Measurements from ENCODE around the gene C19orf25.
"Not testable (repeated sequence)": the region's sequence is repeated elsewhere in the genome, so short reads cannot be mapped to it uniquely, and the experiment has no call there.

The C19orf25 gene

GRCh38 chr19:1512671-1513498, 33.9 kb upstream of the C19orf25 start, which contains the start of gene ADAMTSL5:
Gene ADAMTSL5, minus strand, starts transcription at chr19:1513019. Its CDS starts 2,076 bp downstream, at chr19:1510943.
- peak in 1 of 2 donors; percentile 16 for DNase-seq (ENCODE audit: low read depth in 2 of 2, low spot score in 1 of 2)

GRCh38 chr19:1511318-1512317, 32.6 kb upstream of the C19orf25 start:
- no peak for DNase-seq (ENCODE audit: low read depth in 2 of 2, low spot score in 1 of 2)

- DNase-seq (ENCODE audit: low read depth in 2 of 2, low spot score in 1 of 2): no peak
Observed at GRCh38 chr19:1510807-1511206, 31.8 kb upstream of the C19orf25 start.

GRCh38 chr19:1510442-1510806, 31.4 kb upstream of the C19orf25 start:
- DNase-seq (ENCODE audit: low read depth in 2 of 2, low spot score in 1 of 2): no peak

GRCh38 chr19:1509602-1510441, 30.8 kb upstream of the C19orf25 start:
- no peak for DNase-seq (ENCODE audit: low read depth in 2 of 2, low spot score in 1 of 2)

- DNase-seq (ENCODE audit: low read depth in 2 of 2, low spot score in 1 of 2): no peak
Observed at GRCh38 chr19:1508507-1508856, 29.5 kb upstream of the C19orf25 start.

- DNase-seq (ENCODE audit: low read depth in 2 of 2, low spot score in 1 of 2): peak; percentile 66 to 81
Observed at GRCh38 chr19:1507763-1508506, 28.9 kb upstream of the C19orf25 start.

- no peak for DNase-seq (ENCODE audit: low read depth in 2 of 2, low spot score in 1 of 2)
Observed at GRCh38 chr19:1507192-1507660, 28.2 kb upstream of the C19orf25 start.

GRCh38 chr19:1505991-1506881, 27.2 kb upstream of the C19orf25 start:
- no peak for DNase-seq (ENCODE audit: low read depth in 2 of 2, low spot score in 1 of 2)

GRCh38 chr19:1505012-1505411, 26.0 kb upstream of the C19orf25 start:
- no peak for DNase-seq (ENCODE audit: low read depth in 2 of 2, low spot score in 1 of 2)

- DNase-seq (ENCODE audit: low read depth in 2 of 2, low spot score in 1 of 2): no peak
Observed at GRCh38 chr19:1503925-1504773, 25.1 kb upstream of the C19orf25 start.

- DNase-seq (ENCODE audit: low read depth in 2 of 2, low spot score in 1 of 2): peak in 1 of 2 donors; percentile 34
Observed at GRCh38 chr19:1503089-1503924, 24.3 kb upstream of the C19orf25 start.

GRCh38 chr19:1502433-1503088, 23.5 kb upstream of the C19orf25 start:
- DNase-seq (ENCODE audit: low read depth in 2 of 2, low spot score in 1 of 2): no peak

GRCh38 chr19:1501200-1501595, 22.2 kb upstream of the C19orf25 start:
- no peak for DNase-seq (ENCODE audit: low read depth in 2 of 2, low spot score in 1 of 2)

GRCh38 chr19:1499231-1499630, 20.2 kb upstream of the C19orf25 start:
- not testable (repeated sequence) for DNase-seq (ENCODE audit: low read depth in 2 of 2, low spot score in 1 of 2)

- DNase-seq (ENCODE audit: low read depth in 2 of 2, low spot score in 1 of 2): no peak
Observed at GRCh38 chr19:1497578-1498235, 18.7 kb upstream of the C19orf25 start.

Data from stimulated activated CD8-positive, alpha-beta memory T cell treated with anti-CD3 and anti-CD28 coated beads, Interleukin-4, amount 100 ng/mL, for 1 hour (primary cell).